ENCODE measurements around the gene PIM3. TPM values are rescaled to one million over a fixed set of nuclear protein-coding genes. Genes with fewer than 3 reads are reported as not detected.

The PIM3 gene
- total and polyA plus RNA-seq, 10 of the 15 experiments (the other 5 are each of a cell fraction or from before 2014, with no cell fraction given) = 0.31 to 60.8 (median 12.4) TPM

- no peak for DNase-seq (ENCODE audit: low read depth, low spot score)
- RAD21 ChIA-PET (ENCODE audit: unreplicated experiment) = interaction anchor here (2.0 kb wide), 1 partner anchor 21 kb away, joined by 5 read pairs; no protein-coding TSS in a partner anchor
- no TSS peak for BruUV-seq (replicated peaks)
- Histone ChIP-seq H3K9me3 (replicated peaks; ENCODE audit: control insufficient read depth, insufficient read depth, low read length) (no peaks in the 10 kb centered on the region), H3K4me1 (ENCODE audit: control insufficient read depth, insufficient read depth, low read length) (peaks cover 13% of the 10 kb centered on the region), H3K4me2 (ENCODE audit: control insufficient read depth, insufficient read depth) (no peak overlapping the region), H3K27me3 (replicated peaks in 1 of 2; ENCODE audit: control insufficient read depth in 2 of 2, insufficient read depth in 2 of 2, low read length in 1 of 2) (no peaks in the 10 kb centered on the region; a peak in 1 of 4 replicates), H3K27ac (ENCODE audit: control insufficient read depth, insufficient read depth) (no peak overlapping the region), H3K36me3 (ENCODE audit: control insufficient read depth in 2 of 2, insufficient read depth in 2 of 2, low read length in 1 of 2) (no peaks in the 10 kb centered on the region), H3K79me2 (ENCODE audit: control insufficient read depth, insufficient read depth, low read length) (no peaks in the 10 kb centered on the region), H3K4me3 (no peak overlapping the region), H4K20me1 (ENCODE audit: control insufficient read depth, insufficient read depth) (no peaks in the 10 kb centered on the region), H3K9ac (ENCODE audit: control insufficient read depth, insufficient read depth, low read length) (no peak overlapping the region), H2AFZ (ENCODE audit: control insufficient read depth, low read depth, low read length) (no peak overlapping the region)
- FAIRE-seq = no peak
- no peak for ATAC-seq
- SMC1A ChIA-PET (ENCODE audit: uncharacterized antibody, unreplicated experiment) = no interaction called here
- TF ChIP-seq POU2F2 (IDR thresholded peaks at IDR 0.05; ENCODE audit: borderline replicate concordance, low read depth, low read length) (no peak), ZBTB4 (CRISPR knock-in tag; IDR thresholded peaks at IDR 0.05) (no peak), SKIL (IDR thresholded peaks at IDR 0.05; ENCODE audit: low read depth, poor library complexity, severe bottlenecking) (no peak)
- CTCF ChIA-PET = no interaction called here
- intact Hi-C loops (cut with micrococcal nuclease; ENCODE audit: unreplicated experiment) = no loop called here
- POLR2A ChIA-PET = no interaction called here
- in situ Hi-C loops (cut with MboI) = no loop called here
- WGBS (ENCODE audit: insufficient coverage, insufficient replicate concordance, low lambda C conversion rate, missing lambda C conversion rate) = 87% methylated on average over 16 of the region's 16 CpGs
Measured at GRCh38 chr22:50009251-50009650, 48.7 kb downstream of the PIM3 start.
